Mucosa of rectum (tissue), 2 donors: Measurements from ENCODE around the gene INO80B.

Experiments
- H3K27ac ChIP-seq, 2 donors: one replicate each; pipeline ENCODE4 v1.7.0; 2013; ENCODE audit warnings: inconsistent platforms in 2 of 2, low read depth in 2 of 2, low read length in 2 of 2
- H3K27me3 ChIP-seq, 2 donors: one replicate each; pipeline ENCODE4 v1.7.0; 2013; ENCODE audit warnings: low read length in 2 of 2; ENCODE audit not compliant: control insufficient read depth in 2 of 2, insufficient read depth in 2 of 2
- H3K36me3 ChIP-seq, 2 donors: one replicate each; pipeline ENCODE4 v1.7.0; 2013; ENCODE audit warnings: low read length in 2 of 2; ENCODE audit not compliant: control insufficient read depth in 2 of 2, insufficient read depth in 2 of 2
- H3K4me1 ChIP-seq, 2 donors: one replicate each; pipeline ENCODE4 v1.7.0; 2013; ENCODE audit warnings: low read length in 2 of 2, mild to moderate bottlenecking in 1 of 2; ENCODE audit not compliant: control insufficient read depth in 2 of 2, insufficient read depth in 2 of 2
- H3K4me3 ChIP-seq, 2 donors: one replicate each; pipeline ENCODE4 v1.7.0; 2013; ENCODE audit warnings: low read length in 2 of 2
- H3K9ac ChIP-seq, 2 donors: one replicate each; pipeline ENCODE4 v1.7.0; 2013; ENCODE audit warnings: low read length in 2 of 2, low read depth in 1 of 2, mild to moderate bottlenecking in 1 of 2
- H3K9me3 ChIP-seq, 2 donors: one replicate each; pipeline ENCODE4 v1.7.0; 2013; ENCODE audit warnings: low read length in 2 of 2; ENCODE audit not compliant: control insufficient read depth in 2 of 2
- donor health status: healthy.
- donor health status: Normal muscosa, but diverticular disease.

The INO80B gene

DNA sequence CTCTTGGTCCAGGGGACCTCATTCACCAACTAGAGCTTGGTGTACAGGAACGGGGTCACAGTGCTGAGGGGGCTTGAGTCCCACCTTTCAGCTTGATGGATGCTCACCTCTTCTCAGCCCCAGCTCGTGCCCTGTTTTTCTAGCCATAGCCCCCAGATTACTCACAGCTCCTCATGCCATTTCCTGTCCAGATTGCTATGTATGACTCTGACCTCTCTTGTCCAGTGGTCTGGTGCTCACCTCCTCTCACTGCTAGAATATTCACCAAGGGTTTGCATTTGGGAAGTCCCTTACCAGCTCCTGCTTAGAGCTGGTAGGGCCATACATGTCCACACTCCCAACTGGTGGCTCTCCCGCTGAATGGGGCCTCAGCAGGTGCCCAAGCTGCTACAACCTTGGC is 38.7 kb downstream of the INO80B start:
- H3K36me3 ChIP-seq: peaks cover 40 to 43% of the 10 kb centered on the region in 2 donors

GRCh38 chr2:74495440-74495839 is 40.6 kb downstream of the INO80B start:
- Histone ChIP-seq H3K9ac (no peak overlapping the region), H3K9me3 (no peaks in the 10 kb centered on the region), H3K36me3 (peaks cover 32 to 34% of the 10 kb centered on the region in 2 donors), H3K4me1 (peaks cover 25% of the 10 kb centered on the region in 2 donors), H3K27ac (no peak overlapping the region), H3K27me3 (peaks cover 11 to 34% of the 10 kb centered on the region in 2 donors), H3K4me3 (no peak overlapping the region)

More for the DNA sequence above, 38.7 kb downstream of the INO80B start:
- peaks cover 11% of the 10 kb centered on the region in 2 donors for H3K4me1 ChIP-seq
- peaks cover 2 to 16% of the 10 kb centered on the region in 2 donors for H3K27me3 ChIP-seq
- no peaks in the 10 kb centered on the region for H3K9me3 ChIP-seq
- H3K9ac ChIP-seq: no peak overlapping the region
- H3K4me3 ChIP-seq: no peak overlapping the region
- H3K27ac ChIP-seq: no peak overlapping the region

DNA sequence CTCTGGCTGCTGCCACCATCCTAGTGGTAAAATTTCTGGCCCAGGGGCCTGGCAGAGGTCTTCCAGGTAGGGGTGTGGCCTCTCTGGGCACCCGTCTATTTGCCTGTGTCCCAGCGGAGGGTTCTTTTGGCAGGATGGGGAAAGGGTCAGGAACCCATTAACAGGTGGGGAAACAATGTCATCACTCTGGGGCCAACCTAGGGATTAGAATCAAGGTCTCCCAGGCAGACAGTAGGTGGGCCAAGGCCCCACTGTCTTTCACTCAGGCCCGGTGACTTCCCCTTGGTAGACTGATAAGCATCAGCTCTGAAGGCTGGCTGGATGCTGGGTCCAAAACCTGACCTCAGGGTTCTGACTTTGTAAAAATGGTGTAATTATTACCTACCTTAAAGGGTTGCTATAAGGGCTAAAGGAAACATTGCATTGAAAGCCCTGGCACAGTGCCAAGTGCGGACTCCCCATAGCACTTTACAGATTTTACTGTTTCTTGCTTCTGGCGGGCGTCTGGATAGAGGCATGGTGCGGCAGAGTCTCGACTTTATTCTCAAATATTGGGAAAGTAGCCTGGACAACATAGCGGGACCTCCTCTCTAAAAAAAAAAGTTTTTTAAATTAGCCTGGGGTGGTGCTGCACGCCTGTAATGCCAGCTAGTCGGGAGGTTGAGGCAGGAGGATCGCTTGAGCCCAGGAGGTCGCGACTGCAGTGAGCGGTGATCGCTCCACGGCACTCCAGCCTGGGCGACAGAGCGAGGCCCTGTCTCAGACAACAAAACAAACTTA is 42.3 kb downstream of the INO80B start:
- H3K27me3 ChIP-seq: peaks cover 14 to 34% of the 10 kb centered on the region in 2 donors
- peak overlapping the region in 1 of 2 donors; percentile 33 for H3K9ac ChIP-seq
- peak overlapping the region; percentile 63 to 73 for H3K4me3 ChIP-seq
- no peak overlapping the region for H3K27ac ChIP-seq
- peaks cover 25 to 29% of the 10 kb centered on the region in 2 donors for H3K4me1 ChIP-seq
- peaks cover 15 to 16% of the 10 kb centered on the region in 2 donors for H3K36me3 ChIP-seq
- H3K9me3 ChIP-seq: no peaks in the 10 kb centered on the region

DNA sequence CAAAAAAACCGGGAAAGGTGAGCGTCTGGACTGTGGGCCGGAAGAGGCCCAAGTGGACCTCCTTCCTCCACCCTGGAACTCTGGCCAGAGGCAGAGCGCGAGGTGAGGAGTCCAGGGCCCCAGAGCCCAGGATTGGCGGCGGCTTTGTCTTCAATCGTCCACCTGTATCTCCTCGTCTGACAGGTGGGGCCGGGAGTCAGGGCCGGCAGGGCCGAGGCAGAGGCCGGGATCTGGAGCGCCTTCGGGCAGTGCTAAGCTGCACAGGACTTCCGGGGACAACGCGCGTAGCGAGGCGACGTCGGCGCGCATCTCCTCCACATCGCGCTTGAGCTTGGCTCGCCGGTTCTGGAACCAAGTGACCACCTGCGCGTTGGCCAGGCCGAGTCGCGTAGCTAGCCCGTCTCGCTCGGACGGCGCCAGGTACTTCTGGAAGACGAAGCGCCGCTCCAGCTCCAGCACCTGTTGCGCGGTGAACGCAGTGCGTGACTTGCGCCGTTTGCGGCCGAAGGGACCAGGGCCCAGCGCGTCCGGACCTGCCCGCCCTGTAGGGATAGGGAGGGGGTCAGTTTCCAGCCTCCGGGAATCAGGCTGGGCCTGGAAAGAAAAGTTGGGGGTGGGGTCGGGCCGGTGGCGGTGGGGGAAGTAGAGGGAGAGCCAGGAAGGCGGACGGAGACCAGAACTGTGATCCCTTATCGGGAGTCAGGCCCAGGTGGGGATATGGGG is 43.1 kb downstream of the INO80B start:
- H3K4me1 ChIP-seq: peaks cover 25 to 30% of the 10 kb centered on the region in 2 donors
- H3K27me3 ChIP-seq: peaks cover 14 to 34% of the 10 kb centered on the region in 2 donors
- H3K4me3 ChIP-seq: peak overlapping the region; percentile 63 to 73

DNA sequence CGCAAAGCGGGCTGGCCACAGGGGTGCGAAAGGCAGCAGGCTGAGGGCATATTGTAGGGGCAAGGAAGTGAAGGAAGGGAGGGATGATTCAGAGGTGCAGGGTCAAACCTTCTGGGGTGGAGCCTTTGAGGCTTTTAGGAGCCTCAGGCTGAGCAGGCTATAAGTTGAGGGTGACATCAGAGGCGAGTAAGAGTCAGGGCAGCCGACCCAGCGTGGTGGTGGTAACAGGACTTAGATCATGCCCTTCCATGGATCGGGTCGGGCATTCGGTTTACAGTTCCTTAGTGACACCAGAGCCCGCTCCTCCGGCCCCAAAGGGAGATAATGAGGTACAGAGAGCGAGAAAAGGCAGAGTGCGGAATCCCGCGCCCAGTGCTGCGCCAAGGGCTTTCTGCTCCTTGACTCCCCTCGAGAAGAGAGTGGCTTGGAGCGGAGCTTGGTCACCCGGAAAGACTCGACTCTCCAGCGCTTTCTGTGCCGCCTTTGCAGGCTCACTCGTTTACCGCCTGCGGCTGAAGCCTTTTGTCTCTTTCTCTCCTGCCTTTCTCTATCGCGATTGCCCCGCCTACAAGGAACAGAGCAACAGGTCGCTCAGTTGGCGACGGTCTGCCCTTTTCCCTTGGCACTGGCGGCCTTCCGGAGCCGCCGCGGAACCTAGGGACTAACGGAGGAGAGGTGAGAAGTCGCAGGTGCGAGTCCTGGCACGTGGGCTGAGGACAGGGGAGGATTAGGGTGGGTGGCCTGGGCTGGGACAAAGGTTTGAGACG is 43.8 kb downstream of the INO80B start:
- Histone ChIP-seq H3K9me3 (no peaks in the 10 kb centered on the region), H3K9ac (peak overlapping the region in 1 of 2 donors; percentile 33), H3K27me3 (peaks cover 14 to 34% of the 10 kb centered on the region in 2 donors), H3K4me3 (peak overlapping the region; percentile 63 to 73), H3K36me3 (peaks cover under 1 to 2% of the 10 kb centered on the region in 2 donors), H3K4me1 (peaks cover 29 to 36% of the 10 kb centered on the region in 2 donors), H3K27ac (no peak overlapping the region)

More for the DNA sequence above, 43.1 kb downstream of the INO80B start:
- H3K27ac ChIP-seq: no peak overlapping the region
- H3K9ac ChIP-seq: peak overlapping the region; percentile 26 to 33
- H3K36me3 ChIP-seq: peaks cover 8 to 9% of the 10 kb centered on the region in 2 donors
- no peaks in the 10 kb centered on the region for H3K9me3 ChIP-seq

- peak within 1 kb of the TSS in 1 of 2 donors; percentile 33 for H3K9ac ChIP-seq
- no peak within 1 kb of the TSS for H3K27ac ChIP-seq
Observed at GRCh38 chr2:74499267-74499939, 44.5 kb downstream of the INO80B start, which contains the start of gene LBX2. TSS of gene LBX2 (minus strand) at chr2:74499603. CDS start at chr2:74499537, 66 bp downstream.

DNA sequence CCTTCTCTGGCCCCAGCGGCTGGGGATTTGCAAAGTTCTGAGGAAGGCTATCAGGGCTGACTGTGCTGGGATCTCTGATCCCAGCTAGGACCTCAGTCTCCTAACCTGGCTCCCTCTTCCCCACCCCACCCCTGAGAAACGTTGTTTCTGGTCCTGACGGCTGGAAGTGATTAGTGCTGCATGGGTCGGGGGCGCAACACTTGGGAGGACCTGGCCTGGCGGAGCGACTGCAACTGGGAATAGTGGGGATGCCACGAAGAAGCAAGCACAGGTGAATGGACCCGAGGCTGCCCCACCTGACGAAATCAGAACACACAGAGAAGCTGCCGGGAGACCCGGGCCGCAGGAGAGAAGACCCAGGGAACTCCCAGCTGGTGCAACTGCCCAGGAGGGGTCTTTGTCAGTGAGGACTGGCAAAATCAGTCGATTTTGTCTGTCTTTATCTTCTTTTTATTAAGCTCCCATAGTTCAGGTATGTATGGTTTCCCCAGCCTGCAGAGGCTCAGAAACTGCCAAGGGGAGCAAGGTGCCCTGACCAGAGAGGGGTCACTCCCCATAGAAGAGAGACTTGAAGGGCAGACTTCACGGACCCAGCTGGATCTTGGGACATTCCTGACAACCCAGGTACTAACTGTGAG is 45.2 kb downstream of the INO80B start:
- no peak overlapping the region for H3K4me3 ChIP-seq
- peaks cover 35 to 41% of the 10 kb centered on the region in 2 donors for H3K4me1 ChIP-seq
- H3K27me3 ChIP-seq: peaks cover 14 to 34% of the 10 kb centered on the region in 2 donors

More at GRCh38 chr2:74499267-74499939, 44.5 kb downstream of the INO80B start, which contains the start of gene LBX2:
- peak within 1 kb of the TSS; percentile 63 to 73 for H3K4me3 ChIP-seq
- peaks cover 14 to 34% of the 10 kb centered on the region in 2 donors for H3K27me3 ChIP-seq
- H3K36me3 ChIP-seq: no peaks in the 10 kb centered on the region
- no peaks in the 10 kb centered on the region for H3K9me3 ChIP-seq
- H3K4me1 ChIP-seq: peaks cover 35 to 41% of the 10 kb centered on the region in 2 donors

DNA sequence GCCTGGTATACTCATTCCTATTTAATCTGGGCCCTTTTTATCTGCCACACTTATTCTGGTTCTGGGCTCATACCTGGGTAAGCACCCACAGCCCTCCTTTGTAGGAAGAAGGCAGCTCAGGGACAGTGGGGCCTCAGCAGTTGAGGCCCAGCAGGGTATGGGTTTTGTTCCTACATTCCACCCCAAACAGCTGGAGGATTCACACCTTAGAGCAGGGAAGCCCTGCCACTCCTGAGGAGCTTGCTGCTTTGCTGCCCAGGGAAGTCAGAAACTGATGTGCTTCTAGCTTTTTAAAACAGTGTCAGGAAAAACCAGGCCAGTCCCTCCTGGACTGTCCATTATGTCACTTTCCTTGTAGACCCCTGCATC is 45.7 kb downstream of the INO80B start:
- Histone ChIP-seq H3K27ac (no peak overlapping the region), H3K4me1 (peaks cover 40 to 42% of the 10 kb centered on the region in 2 donors), H3K4me3 (no peak overlapping the region), H3K27me3 (peaks cover 14 to 34% of the 10 kb centered on the region in 2 donors), H3K9ac (no peak overlapping the region), H3K9me3 (no peaks in the 10 kb centered on the region), H3K36me3 (peaks cover 3 to 6% of the 10 kb centered on the region in 2 donors)

More for the DNA sequence above, 45.2 kb downstream of the INO80B start:
- Histone ChIP-seq H3K36me3 (peaks cover 0 to 1% of the 10 kb centered on the region in 2 donors), H3K9me3 (no peaks in the 10 kb centered on the region), H3K9ac (no peak overlapping the region), H3K27ac (no peak overlapping the region)
